ENCODE results near the gene FAM47E. TPM values are rescaled to one million over a fixed set of nuclear protein-coding genes. Genes with fewer than 3 reads are reported as not detected.

The FAM47E gene
- total RNA-seq, 2 experiments from 2014 or later, result 0.34 to 0.74 TPM

- H3K9me3 ChIP-seq (ENCODE audit: control insufficient read depth in 1 of 2, insufficient read depth in 1 of 2, low read length in 2 of 2), result peaks cover 3 to 13% of the 10 kb centered on the region in 2 experiments
- TF ChIP-seq, protein P1, sequence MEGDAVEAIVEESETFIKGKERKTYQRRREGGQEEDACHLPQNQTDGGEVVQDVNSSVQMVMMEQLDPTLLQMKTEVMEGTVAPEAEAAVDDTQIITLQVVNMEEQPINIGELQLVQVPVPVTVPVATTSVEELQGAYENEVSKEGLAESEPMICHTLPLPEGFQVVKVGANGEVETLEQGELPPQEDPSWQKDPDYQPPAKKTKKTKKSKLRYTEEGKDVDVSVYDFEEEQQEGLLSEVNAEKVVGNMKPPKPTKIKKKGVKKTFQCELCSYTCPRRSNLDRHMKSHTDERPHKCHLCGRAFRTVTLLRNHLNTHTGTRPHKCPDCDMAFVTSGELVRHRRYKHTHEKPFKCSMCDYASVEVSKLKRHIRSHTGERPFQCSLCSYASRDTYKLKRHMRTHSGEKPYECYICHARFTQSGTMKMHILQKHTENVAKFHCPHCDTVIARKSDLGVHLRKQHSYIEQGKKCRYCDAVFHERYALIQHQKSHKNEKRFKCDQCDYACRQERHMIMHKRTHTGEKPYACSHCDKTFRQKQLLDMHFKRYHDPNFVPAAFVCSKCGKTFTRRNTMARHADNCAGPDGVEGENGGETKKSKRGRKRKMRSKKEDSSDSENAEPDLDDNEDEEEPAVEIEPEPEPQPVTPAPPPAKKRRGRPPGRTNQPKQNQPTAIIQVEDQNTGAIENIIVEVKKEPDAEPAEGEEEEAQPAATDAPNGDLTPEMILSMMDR (IDR thresholded peaks at IDR 0.05), result no peak
- H3K27me3 Mint-ChIP-seq, result no peaks in the 10 kb centered on the region
- H3K9me3 Mint-ChIP-seq, result peaks cover 14% of the 10 kb centered on the region
- ATAC-seq (ENCODE audit: poor library complexity) (no peak), DNase-seq (no peak)
- H3K4me3 Mint-ChIP-seq, result no peak overlapping the region
- intact Hi-C loops (cut with DNase I, micrococcal nuclease), result no loop called here
- H3K27ac Mint-ChIP-seq, result no peak overlapping the region
- ChIA-PET POLR2A (no interaction called here), CTCF (no interaction called here)
- H3K4me1 Mint-ChIP-seq (ENCODE audit: low read depth), result no peaks in the 10 kb centered on the region
- peaks cover 6% of the 10 kb centered on the region for H3K36me3 Mint-ChIP-seq (ENCODE audit: low read depth)
- no peaks in the 10 kb centered on the region for H3K27me3 ChIP-seq (ENCODE audit: control insufficient read depth in 1 of 2, insufficient read depth in 2 of 2, low read length in 2 of 2)
- no peaks in the 10 kb centered on the region for H3K36me3 ChIP-seq (ENCODE audit: insufficient read depth, low read length)
- no peak overlapping the region for H3K4me3 ChIP-seq (ENCODE audit: low read length)
- H3K4me1 ChIP-seq (ENCODE audit: insufficient read depth, low read length), result no peaks in the 10 kb centered on the region
- H3K27ac ChIP-seq (ENCODE audit: low read depth in 1 of 2, low read length in 2 of 2), result no peak overlapping the region
Observed at GRCh38 chr4:76235915-76236314, 15.6 kb upstream of the FAM47E start.

DNA sequence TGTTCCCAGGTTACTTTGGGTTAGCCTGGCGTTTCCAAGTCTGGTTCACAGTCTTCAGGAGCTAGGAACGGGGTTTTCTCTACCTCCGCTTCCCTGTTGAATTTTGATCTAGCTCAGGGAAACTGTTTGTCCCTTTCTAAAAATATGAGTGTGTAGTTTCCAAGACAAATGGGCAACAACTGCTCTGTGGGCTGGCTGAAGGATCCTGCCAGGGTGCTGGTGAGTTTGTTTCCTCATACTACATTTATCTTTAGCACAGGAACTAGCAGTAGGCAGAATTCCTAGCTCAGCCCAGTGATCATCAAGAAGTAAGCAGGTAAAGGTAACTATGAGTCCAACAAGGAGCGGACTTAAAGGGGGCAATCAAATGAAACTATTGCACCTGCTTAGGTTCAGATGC, 13.3 kb upstream of the FAM47E start:
- Mint-ChIP-seq H3K36me3 (ENCODE audit: low read depth) (peaks cover 6% of the 10 kb centered on the region), H3K4me1 (ENCODE audit: low read depth) (no peaks in the 10 kb centered on the region), H3K27me3 (peaks cover 8% of the 10 kb centered on the region), H3K9me3 (peaks cover 15% of the 10 kb centered on the region), H3K27ac (no peak overlapping the region), H3K4me3 (no peak overlapping the region)
- TF ChIP-seq, protein P1 (IDR thresholded peaks at IDR 0.05), result no peak
- H3K9me3 ChIP-seq (ENCODE audit: control insufficient read depth in 1 of 2, insufficient read depth in 1 of 2, low read length in 2 of 2), result peaks cover 3 to 17% of the 10 kb centered on the region in 2 experiments
- CTCF ChIA-PET, result no interaction called here
- no peak overlapping the region for H3K27ac ChIP-seq (ENCODE audit: low read depth in 1 of 2, low read length in 2 of 2)
- DNase-seq (no peak), ATAC-seq (ENCODE audit: poor library complexity) (no peak)
- H3K36me3 ChIP-seq (ENCODE audit: insufficient read depth, low read length), result no peaks in the 10 kb centered on the region
- intact Hi-C loops (cut with DNase I, micrococcal nuclease), result no loop called here
- H3K4me3 ChIP-seq (ENCODE audit: low read length), result no peak overlapping the region
- no peaks in the 10 kb centered on the region for H3K4me1 ChIP-seq (ENCODE audit: insufficient read depth, low read length)
- H3K27me3 ChIP-seq (ENCODE audit: control insufficient read depth in 1 of 2, insufficient read depth in 2 of 2, low read length in 2 of 2), result no peaks in the 10 kb centered on the region
- POLR2A ChIA-PET, result no interaction called here

DNA sequence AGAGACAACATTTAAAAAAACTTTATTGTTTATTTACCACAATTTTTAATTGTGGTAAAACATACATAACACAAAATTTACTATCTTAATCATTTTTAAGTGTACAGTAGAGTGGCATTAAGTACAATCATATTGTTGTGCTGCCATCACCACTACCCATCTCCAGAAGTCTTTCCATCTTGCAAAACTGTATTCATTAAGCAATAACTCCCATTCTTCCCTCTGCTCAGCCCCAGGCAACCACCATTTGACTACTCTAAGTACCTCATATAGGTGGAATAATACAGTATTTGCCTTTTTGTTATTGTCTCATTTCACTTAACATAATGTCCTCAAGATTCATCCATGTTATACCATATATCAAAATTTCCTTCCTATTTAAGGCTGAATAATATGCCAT, 12.8 kb upstream of the FAM47E start:
- Mint-ChIP-seq H3K4me1 (ENCODE audit: low read depth) (no peaks in the 10 kb centered on the region), H3K27ac (no peak overlapping the region), H3K4me3 (no peak overlapping the region), H3K27me3 (peaks cover 9% of the 10 kb centered on the region), H3K9me3 (peaks cover 15% of the 10 kb centered on the region), H3K36me3 (ENCODE audit: low read depth) (peaks cover 6% of the 10 kb centered on the region)
- Histone ChIP-seq H3K4me1 (ENCODE audit: insufficient read depth, low read length) (no peaks in the 10 kb centered on the region), H3K9me3 (ENCODE audit: control insufficient read depth in 1 of 2, insufficient read depth in 1 of 2, low read length in 2 of 2) (peaks cover 3 to 17% of the 10 kb centered on the region in 2 experiments), H3K36me3 (ENCODE audit: insufficient read depth, low read length) (no peaks in the 10 kb centered on the region), H3K27me3 (ENCODE audit: control insufficient read depth in 1 of 2, insufficient read depth in 2 of 2, low read length in 2 of 2) (no peaks in the 10 kb centered on the region), H3K4me3 (ENCODE audit: low read length) (no peak overlapping the region), H3K27ac (ENCODE audit: low read depth in 1 of 2, low read length in 2 of 2) (no peak overlapping the region)
- CTCF ChIA-PET, result no interaction called here
- POLR2A ChIA-PET, result no interaction called here
- TF ChIP-seq, protein P1 (IDR thresholded peaks at IDR 0.05), result no peak
- ATAC-seq (ENCODE audit: poor library complexity) (no peak), DNase-seq (no peak)
- intact Hi-C loops (cut with DNase I, micrococcal nuclease), result no loop called here

All from CD4-positive, alpha-beta T cell (primary cell).